Thoracic aorta (tissue), 2 donors: ENCODE measurements around the gene PHETA2. TPM values are rescaled to one million over a fixed set of nuclear protein-coding genes. Genes with fewer than 3 reads are reported as not detected.

ENCODE experiments used
- ATAC-seq: fragments of 150-250 bp; one replicate; pipeline ENCODE4 v1.8.0; 2017; ENCODE audit warnings: low read depth; ENCODE audit not compliant: insufficient number of reproducible peaks, low FRiP score
- DNase-seq: peaks from one replicate; pipeline ENCODE4 v3.0.0-alpha.2; 2020; ENCODE audit warnings: low spot score
- H3K27ac ChIP-seq, 2 donors: fragments of 200-600 bp; sonication (generic); 1 replicate in 1 of 2; 2 replicates in 1 of 2; pipeline ENCODE4 v1.5.1; 2016; ENCODE audit warnings: mild to moderate bottlenecking in 2 of 2, moderate library complexity in 2 of 2
- H3K27me3 ChIP-seq: fragments of 200-600 bp; sonication (generic); replicated peaks from 2 replicates; pipeline ENCODE4 v1.6.0; 2016; ENCODE audit warnings: mild to moderate bottlenecking; ENCODE audit not compliant: insufficient read depth
- H3K36me3 ChIP-seq: fragments of 200-600 bp; sonication (generic); one replicate; pipeline ENCODE4 v1.5.1; 2016
- H3K4me1 ChIP-seq, 2 donors: fragments of 200-600 bp; sonication (generic); 1 replicate in 1 of 2; 2 replicates in 1 of 2; pipeline versions ENCODE4 v1.5.1 to v1.6.0; 2016; ENCODE audit warnings: low read depth in 2 of 2, mild to moderate bottlenecking in 1 of 2; ENCODE audit not compliant: control insufficient read depth in 1 of 2
- H3K4me3 ChIP-seq: fragments of 200-600 bp; sonication (generic); 2 replicates; pipeline ENCODE4 v1.5.1; 2016; ENCODE audit warnings: mild to moderate bottlenecking
- H3K9me3 ChIP-seq: fragments of 200-600 bp; sonication (generic); 2 replicates; pipeline ENCODE4 v1.5.1; 2016
- CTCF ChIP-seq: fragments of 200-600 bp; sonication (generic); IDR thresholded peaks from one replicate; pipeline ENCODE4 v1.5.1; 2019; ENCODE audit warnings: antibody characterized with exemption
- total RNA-seq, 2 donors: library from RNA; depleted of rRNA; stranded (reverse); fragments of >200 nt; gene quantifications; one replicate each; pipeline versions ENCODE4 v1.1.0 to v1.2.3, GENCODE V29; 2016

The PHETA2 gene
- total RNA-seq, 2 donors from 2014 or later: 22.1 to 23.7 TPM

GRCh38 chr22:42066126-42066761, 7.8 kb upstream of the PHETA2 start:
- ATAC-seq: no peak
- DNase-seq: no peak
- Histone ChIP-seq H3K27me3 (no peaks in the 10 kb centered on the region), H3K4me1 (peaks cover 0 to 16% of the 10 kb centered on the region in 2 donors), H3K9me3 (no peaks in the 10 kb centered on the region), H3K36me3 (peaks cover 29% of the 10 kb centered on the region), H3K4me3 (no peak overlapping the region), H3K27ac (no peak overlapping the region)
- TF ChIP-seq CTCF: no peak

- ATAC-seq: no peak
- DNase-seq: no peak
- Histone ChIP-seq H3K27ac (no peak overlapping the region), H3K27me3 (no peaks in the 10 kb centered on the region), H3K4me1 (peaks cover 0 to 23% of the 10 kb centered on the region in 2 donors), H3K4me3 (no peak overlapping the region), H3K36me3 (peaks cover 26% of the 10 kb centered on the region), H3K9me3 (no peaks in the 10 kb centered on the region)
- no peak for TF ChIP-seq CTCF
Observed at GRCh38 chr22:42066937-42067336, 7.1 kb upstream of the PHETA2 start.

- DNase-seq (no peak), ATAC-seq (no peak)
- Histone ChIP-seq H3K9me3 (no peaks in the 10 kb centered on the region), H3K4me3 (no peak overlapping the region), H3K36me3 (peaks cover 20% of the 10 kb centered on the region), H3K4me1 (peaks cover 0 to 23% of the 10 kb centered on the region in 2 donors), H3K27ac (no peak overlapping the region), H3K27me3 (no peaks in the 10 kb centered on the region)
- TF ChIP-seq CTCF: no peak
Observed at GRCh38 chr22:42067671-42068251, 6.3 kb upstream of the PHETA2 start.

- no peak for TF ChIP-seq CTCF
- Histone ChIP-seq H3K36me3 (peaks cover 20% of the 10 kb centered on the region), H3K9me3 (no peaks in the 10 kb centered on the region), H3K4me3 (no peak overlapping the region), H3K27ac (no peak overlapping the region), H3K4me1 (peaks cover under 1 to 23% of the 10 kb centered on the region in 2 donors), H3K27me3 (no peaks in the 10 kb centered on the region)
- no peak for DNase-seq
- no peak for ATAC-seq
Observed at GRCh38 chr22:42068291-42068690, 5.8 kb upstream of the PHETA2 start.

GRCh38 chr22:42069801-42070516, 4.1 kb upstream of the PHETA2 start:
- no peak for ATAC-seq
- H3K27ac ChIP-seq: peak overlapping the region; percentile 69 to 87
- H3K27me3 ChIP-seq: no peaks in the 10 kb centered on the region
- peaks cover 17% of the 10 kb centered on the region for H3K36me3 ChIP-seq
- H3K4me3 ChIP-seq: peak overlapping the region; percentile 85
- no peak for TF ChIP-seq CTCF
- DNase-seq: no peak
- no peaks in the 10 kb centered on the region for H3K9me3 ChIP-seq
- peaks cover 9 to 37% of the 10 kb centered on the region in 2 donors for H3K4me1 ChIP-seq
